GM19397 (cell line): ENCODE data around the gene POU2F2.

Source experiments
- ATAC-seq: cut with Tn5 transposase; IDR thresholded peaks from one replicate; pipeline ENCODE4 v1.9.1; 2021; ENCODE audit warnings: mild to moderate bottlenecking, moderate library complexity; ENCODE audit not compliant: unreplicated experiment

Gene POU2F2

GRCh38 chr19:42132030-42132628 lies at the start of gene POU2F2:
POU2F2 (minus strand) TSS chr19:42132446; CDS start chr19:42132411, 35 bp downstream.
- ATAC-seq = peak; percentile 38

DNA sequence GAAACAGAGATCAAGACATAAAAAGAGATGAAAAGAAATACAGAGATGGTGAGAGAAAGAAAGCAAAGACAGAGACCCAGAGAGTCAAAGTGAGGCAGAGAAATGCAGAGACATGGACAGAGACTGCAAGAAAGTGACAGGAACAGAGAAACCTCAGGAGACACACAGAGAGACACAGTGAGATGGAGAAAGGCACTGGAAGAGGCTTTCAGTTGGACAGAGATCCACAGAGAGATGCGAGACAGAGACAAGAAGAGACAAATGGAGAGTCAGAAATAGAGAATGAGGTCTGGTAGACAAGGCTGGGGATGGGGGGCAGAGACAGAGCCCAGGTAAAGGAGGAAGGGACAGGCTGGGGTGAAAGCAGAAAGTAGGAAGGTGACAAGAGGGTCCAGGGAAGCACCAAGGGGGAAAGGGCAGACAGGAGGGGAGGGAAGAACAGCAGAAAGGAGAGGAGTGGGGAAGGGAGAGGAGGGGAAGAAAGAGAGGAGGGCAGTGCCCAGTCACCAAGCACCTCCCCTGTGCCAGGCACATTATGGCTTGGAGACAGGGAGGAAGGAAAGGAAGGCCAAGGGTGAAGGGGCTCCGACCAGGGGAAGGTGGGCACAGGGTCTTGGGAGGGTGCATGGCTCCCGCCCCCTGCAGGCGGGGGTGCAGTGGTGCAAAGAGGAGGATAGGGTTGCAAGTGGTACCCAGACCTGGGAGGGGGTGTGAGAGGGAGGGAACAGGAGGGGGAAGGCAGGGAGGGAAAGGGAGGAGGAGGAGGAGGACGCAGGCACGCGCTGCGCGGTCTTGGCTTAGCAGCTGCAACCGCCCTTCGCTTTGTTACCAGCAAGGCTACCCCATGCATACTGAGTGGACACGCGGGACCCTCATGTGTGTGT lies 46.8 kb upstream of the POU2F2 start:
- no peak for ATAC-seq

GRCh38 chr19:42177686-42178019 lies 45.4 kb upstream of the POU2F2 start:
- no peak for ATAC-seq

DNA sequence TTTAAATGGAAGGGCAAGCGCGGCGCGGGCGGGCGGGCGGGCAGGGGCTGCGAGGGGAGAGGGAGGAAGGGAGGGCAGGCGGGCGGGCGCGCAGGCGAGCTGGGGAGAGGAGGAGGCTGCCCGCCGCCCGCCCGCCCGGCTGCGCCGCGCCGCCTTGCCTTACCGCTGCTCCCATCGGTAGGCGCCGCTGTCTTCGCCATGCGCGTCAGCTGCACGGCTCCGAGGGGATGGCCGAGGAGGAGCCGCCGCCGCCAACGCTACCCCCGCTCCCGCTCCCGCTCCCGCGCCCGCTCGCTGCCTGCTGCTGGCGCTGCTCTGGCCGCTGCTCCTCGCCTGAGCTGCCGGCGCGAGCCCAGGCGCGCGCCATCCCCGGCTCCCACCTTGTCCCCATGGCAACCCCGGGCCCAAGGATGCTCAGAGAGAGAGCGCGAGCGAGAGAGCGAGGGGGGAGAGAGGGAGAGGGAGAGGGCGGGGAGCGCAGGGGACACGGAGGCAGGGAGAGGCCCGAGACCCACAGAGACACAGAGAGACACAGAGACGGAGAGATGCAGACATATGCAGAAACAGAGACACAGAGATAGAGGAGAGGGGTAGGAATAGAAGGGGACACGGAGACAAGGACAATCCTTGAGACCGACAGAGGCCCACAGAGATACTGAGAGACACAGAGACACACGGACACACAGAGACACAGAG lies 44.9 kb upstream of the POU2F2 start:
- ATAC-seq = peak; percentile 72

- ATAC-seq = no peak
Measured at GRCh38 chr19:42176649-42176989, 44.4 kb upstream of the POU2F2 start.

- no peak for ATAC-seq
Measured at GRCh38 chr19:42175952-42176648, 43.9 kb upstream of the POU2F2 start.

- ATAC-seq = no peak
Measured at GRCh38 chr19:42174958-42175734, 42.9 kb upstream of the POU2F2 start.

- ATAC-seq = no peak
Measured at GRCh38 chr19:42174188-42174587, 41.9 kb upstream of the POU2F2 start.

DNA sequence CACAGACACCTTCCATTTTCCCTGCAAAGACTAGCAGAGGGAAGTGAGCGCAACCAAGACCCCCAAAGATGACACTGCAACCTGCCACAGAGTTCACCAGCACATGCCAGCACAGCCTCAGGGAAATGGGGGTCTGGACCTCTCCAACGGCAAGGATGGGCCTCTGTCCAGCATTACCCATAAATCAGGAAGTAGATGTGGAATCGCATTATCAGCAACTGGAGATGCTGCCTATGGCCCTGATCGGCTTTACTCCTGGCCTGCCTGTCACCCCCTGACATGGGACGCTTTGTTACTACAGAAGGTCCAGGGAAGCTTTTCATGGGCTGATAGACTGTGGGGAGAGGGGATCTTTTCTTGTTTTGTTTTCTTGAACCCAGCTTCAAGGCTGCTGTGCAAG lies 41.4 kb upstream of the POU2F2 start:
- no peak for ATAC-seq

DNA sequence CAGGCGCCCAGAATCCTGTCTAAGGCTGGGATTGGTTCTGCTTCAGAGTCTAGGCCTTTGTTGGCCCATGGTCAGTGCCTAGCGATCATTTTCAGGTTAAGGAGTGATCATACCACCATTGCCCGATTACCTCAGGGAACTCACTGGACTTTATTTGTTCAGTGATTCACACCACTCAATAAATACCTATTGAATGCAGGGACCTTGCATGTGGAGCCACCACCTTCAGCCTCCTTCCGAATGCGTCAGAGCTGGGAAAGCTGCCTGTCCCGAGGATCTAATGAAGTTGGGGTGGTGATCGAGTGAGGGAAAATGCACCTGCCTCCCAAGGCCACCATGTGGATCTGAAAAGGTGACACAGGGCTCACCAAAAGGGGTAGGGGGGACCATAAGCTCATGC lies 40.0 kb upstream of the POU2F2 start:
- no peak for ATAC-seq

DNA sequence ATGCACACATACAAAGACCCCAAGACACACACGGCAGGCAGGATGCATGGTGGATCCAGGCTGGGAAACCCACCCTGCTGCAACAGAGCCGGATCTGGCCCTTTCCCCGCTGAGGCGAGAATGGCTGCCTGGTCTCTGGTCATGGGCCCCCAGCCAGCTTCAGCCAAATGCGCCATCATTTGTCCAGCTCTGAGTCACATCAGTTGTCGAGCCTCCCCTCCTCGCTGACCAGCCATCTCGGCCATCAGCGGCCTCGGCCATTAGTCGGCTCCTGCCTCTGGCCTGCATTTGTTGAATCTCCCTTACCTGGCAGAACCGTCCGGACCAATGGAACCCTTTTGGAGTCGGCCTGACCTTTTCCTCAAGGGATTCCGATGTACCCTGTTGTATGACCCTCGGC lies 38.5 kb upstream of the POU2F2 start:
- ATAC-seq = no peak

DNA sequence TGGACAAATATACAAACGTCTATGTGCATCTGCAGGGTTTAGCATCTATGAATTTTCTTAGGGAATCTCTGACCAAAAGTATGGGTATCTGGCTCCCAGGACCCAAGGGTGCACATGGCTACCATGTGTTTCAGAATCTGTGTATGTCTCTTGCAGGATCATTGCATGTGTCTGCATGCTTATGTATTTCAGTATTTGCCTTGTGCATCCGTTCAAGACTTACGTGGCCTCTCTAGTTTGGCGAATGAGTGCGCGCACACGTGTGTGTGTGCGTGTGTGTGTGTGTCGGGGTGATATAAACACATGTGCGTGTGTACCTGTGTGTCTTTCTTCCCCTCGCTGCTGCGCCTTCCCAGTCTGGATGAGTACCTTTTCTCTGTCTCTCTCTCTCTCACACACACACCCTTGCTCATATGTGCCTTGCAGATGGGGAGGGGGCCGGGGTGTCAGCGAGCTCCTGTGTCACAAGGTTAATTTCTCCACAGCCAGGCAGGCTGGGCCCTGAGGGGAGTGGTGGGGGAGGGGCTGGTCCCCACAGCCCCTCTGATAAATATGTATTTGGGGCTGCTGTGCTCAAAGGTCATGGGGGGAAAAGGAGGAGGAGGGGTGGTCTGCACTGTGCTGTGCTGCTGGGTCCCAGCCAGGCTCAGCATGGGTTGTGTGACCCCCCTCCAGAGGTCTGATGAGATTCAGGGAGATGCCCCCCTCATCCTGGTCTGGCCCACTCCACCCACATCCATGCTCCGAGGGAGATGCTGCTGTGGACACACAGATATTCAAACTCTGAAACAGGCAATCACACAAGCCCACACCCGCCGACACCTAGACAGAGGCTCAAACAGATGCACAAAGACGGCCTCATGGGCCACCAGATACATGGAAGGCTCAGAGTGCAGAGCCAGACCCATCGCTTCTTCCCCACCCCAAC lies 37.5 kb upstream of the POU2F2 start:
- ATAC-seq = no peak

GRCh38 chr19:42168206-42168605 lies 36.0 kb upstream of the POU2F2 start:
- no peak for ATAC-seq

DNA sequence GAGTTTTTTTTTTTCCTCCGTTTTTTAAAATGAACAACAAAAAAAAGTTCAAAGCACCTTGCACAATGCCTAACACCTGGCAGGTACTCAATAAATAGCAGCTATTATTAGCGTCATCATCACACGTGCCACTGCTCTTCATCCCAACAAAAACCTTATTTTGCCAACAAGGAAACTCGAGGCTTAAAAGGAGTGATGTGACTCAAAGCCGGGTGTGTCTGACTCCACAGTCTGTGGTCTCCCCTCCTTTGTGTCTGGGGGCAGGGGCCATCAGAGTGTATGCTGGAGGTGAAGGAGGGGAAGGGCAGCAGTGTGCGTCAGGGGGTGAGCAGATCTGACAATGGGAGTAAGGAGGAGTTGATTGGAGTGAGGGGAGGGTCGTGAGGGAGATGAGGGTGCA lies 34.1 kb upstream of the POU2F2 start:
- no peak for ATAC-seq

GRCh38 chr19:42165146-42165545 lies 32.9 kb upstream of the POU2F2 start:
- ATAC-seq = no peak

DNA sequence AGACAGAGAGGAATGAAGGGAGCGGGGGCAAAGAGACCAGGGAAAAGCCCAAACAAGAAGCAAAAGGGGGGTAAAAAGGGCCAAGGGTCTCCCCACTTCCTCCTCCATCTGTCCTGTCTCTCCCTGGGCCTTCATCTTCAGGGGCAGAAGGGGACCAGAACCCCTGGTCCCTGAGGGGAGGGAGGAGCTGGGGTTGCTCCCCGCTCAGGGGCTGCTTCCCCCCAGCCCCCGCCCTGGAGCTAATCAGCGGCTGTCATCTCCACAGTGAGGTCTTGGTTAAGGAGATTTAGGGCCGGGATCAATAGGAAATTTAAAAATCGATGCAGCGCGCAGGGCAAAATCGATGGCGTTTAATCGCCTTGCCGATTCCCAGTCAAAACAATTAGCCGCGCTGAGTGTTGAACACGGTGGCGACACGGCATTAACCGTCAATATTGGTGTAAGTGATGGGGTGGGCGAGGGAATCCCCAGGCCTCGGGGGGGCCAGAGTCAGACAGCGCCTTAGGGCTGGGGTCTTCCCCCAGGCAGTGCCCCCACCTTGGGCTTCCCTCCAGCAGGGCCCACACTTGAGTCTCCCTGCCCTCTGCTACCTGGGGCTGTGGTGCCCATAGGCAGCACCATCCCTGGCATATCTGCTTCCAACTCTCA lies 29.5 kb upstream of the POU2F2 start:
- no peak for ATAC-seq

DNA sequence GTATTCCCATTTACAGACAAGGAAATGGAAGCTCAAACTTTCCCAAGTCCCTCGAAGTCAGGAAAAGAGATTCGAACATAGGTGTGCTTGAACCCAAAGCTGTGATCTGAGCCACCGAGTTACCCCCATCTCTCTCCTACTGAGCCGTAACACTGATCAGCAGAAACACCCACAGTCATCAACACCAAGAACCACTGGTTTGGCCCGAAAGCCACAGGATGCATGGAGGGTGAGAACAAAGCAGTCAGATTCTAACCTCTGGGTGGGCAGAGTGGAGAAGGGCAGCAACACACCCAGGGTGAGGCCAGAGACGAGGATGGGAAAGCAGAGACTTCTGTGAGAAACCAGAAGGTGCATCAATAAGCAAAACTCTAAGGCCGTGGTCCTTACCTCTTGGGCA lies 27.7 kb upstream of the POU2F2 start:
- ATAC-seq = no peak

DNA sequence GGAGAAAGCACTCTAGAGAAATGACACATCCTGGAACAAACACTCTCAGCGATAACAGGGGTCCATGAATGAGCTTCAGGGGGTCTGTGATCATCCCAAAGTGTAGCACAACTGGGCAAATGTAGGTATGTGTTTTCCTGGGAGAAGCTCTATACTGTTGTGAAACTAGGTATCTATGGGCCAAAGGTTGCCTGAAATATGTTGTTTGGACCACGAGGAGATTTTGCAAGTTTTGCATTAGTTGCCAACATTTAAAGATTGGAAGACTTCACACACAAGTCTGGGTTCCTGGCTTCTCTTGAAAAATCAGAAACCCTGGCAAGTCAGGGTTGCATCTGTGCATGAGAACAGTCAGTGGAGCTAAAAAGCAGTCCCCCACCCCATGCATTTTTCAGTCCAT lies 26.7 kb upstream of the POU2F2 start:
- ATAC-seq = no peak

DNA sequence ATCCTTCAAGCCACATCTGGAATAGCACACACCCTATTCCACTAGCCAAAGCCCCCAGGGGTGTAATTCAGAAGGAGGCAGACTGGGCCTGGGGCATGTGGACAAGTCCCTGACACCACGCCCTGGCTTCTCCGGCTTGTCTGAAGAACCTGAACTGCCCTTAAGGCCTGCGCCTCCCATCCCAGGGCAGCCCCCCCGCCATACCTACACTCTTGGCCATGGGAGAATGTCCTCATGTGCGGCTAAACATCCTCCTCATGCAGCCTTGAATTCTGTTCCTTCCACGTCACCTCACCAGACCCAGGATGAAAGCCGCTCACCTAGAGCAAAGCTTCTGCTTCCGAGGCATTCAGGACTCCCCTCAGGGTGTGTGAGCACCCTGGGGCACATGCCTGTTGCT lies 24.3 kb upstream of the POU2F2 start:
- no peak for ATAC-seq
